ENCODE results near the gene NPAS4. TPM values are rescaled to one million over a fixed set of nuclear protein-coding genes. Genes with fewer than 3 reads are reported as not detected.
A peak's percentile ranks its signal among the peaks of the same experiment; 100 is the strongest.

The NPAS4 gene
- total and polyA plus RNA-seq, 5 donors: 0.09 to 0.84 (median 0.20) TPM

- no peak overlapping the region for H3K27ac ChIP-seq (ENCODE audit: low read length)
- DNase-seq: no peak
- intact Hi-C loops (cut with DNase I): no loop called here
These were observed 26.9 kb upstream of the NPAS4 start for GRCh38 chr11:66393954-66394353.

DNA sequence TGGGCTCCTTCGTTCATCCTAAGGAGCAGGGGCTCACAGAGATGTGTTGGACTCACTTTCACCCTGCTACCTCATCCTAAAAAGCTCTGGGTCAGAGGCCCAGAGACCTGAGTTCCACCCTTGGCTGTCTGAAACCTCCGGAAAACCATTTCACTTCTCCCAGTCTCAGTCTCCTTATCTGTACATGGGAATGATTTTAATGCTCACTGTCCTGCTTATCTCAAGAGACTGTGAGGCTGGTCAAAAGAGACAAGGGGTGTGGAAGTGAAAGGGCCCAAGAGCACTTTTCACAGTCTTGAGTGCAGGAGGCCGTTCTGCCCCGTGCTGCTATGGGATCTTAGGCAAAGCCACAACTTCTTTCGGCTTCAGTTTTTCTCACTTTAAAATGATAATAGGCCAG lies 13.2 kb upstream of the NPAS4 start:
- no peaks in the 10 kb centered on the region for H3K9me3 ChIP-seq (ENCODE audit: control insufficient read depth, low read length)
- intact Hi-C loops (cut with DNase I): loop anchor here (2.0 to 10.0 kb wide), 3 partner anchors 23 to 427 kb away; partner anchors contain the start of gene RBM4B (in 1 of the 4)
- DNase-seq (no peak), ATAC-seq (no peak)
- H3K27me3 ChIP-seq (ENCODE audit: control insufficient read depth, insufficient read depth): no peaks in the 10 kb centered on the region
- WGBS: 45% methylated on average over 5 of the region's 5 CpGs
- H3K4me3 ChIP-seq (ENCODE audit: low read length): no peak overlapping the region
- no peaks in the 10 kb centered on the region for H3K4me1 ChIP-seq (ENCODE audit: control insufficient read depth, insufficient read depth, low read length)
- H3K27ac ChIP-seq (ENCODE audit: low read length): no peak overlapping the region

More at GRCh38 chr11:66393954-66394353, 26.9 kb upstream of the NPAS4 start:
- Histone ChIP-seq H3K4me3 (ENCODE audit: low read length) (no peak overlapping the region), H3K27me3 (ENCODE audit: control insufficient read depth, insufficient read depth) (no peaks in the 10 kb centered on the region), H3K9me3 (ENCODE audit: control insufficient read depth, low read length) (no peaks in the 10 kb centered on the region), H3K4me1 (ENCODE audit: control insufficient read depth, insufficient read depth, low read length) (no peaks in the 10 kb centered on the region)
- 76% methylated on average over 3 of the region's 3 CpGs for WGBS
- no peak for ATAC-seq

DNA sequence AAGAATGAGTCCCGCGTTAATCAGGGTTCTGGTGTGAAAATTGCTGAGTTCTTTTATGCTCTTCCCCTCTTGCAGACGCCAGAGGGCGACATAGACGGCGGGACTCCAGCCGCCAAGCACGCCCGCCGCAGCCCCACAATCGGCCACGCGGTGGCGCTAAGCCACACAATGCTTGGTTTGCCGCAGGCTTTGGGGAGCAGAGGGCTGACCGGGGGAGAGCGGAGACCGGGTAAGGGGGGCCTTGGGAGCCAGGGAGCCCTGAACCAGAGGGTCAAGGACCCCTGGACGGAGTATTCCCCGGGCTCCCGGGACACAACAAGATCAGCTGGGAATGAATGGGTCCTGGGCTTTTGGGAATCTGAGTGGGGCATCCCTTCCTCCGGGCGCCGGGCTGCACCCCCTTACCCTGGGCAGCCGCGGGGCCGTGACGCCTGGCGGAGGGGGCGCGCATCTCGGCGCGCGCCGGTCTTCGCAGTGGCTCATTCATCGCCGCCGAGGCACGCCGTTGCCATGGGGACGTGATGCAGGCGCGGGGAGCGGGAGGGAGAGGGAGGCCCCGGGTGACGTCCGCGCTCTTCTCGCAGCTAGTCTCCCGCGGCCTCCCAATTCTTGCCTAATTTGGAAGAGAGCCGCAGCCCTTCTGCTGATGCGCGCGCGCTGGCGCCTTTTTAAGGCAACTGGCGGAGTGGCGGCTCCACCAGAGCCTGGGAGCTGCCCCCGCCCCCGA lies 12.2 kb upstream of the NPAS4 start:
- no peaks in the 10 kb centered on the region for H3K27me3 ChIP-seq (ENCODE audit: control insufficient read depth, insufficient read depth)
- peak; percentile 93 to 95 for ATAC-seq
- WGBS: under 1% methylated on average over 63 of the region's 63 CpGs
- H3K4me1 ChIP-seq (ENCODE audit: control insufficient read depth, insufficient read depth, low read length): no peaks in the 10 kb centered on the region
- no peaks in the 10 kb centered on the region for H3K9me3 ChIP-seq (ENCODE audit: control insufficient read depth, low read length)
- H3K27ac ChIP-seq (ENCODE audit: low read length): no peak overlapping the region
- peak overlapping the region; percentile 34 for H3K4me3 ChIP-seq (ENCODE audit: low read length)
- intact Hi-C loops (cut with DNase I): loop anchor here (2.0 to 10.0 kb wide), 3 partner anchors 22 to 426 kb away; partner anchors contain the start of gene RBM4B (in 1 of the 4)
- peak; percentile 93 to 96 (median 95) for DNase-seq

- DNase-seq: no peak
- H3K4me1 ChIP-seq (ENCODE audit: control insufficient read depth, insufficient read depth, low read length): no peaks in the 10 kb centered on the region
- peak overlapping the region; percentile 34 for H3K4me3 ChIP-seq (ENCODE audit: low read length)
- intact Hi-C loops (cut with DNase I): loop anchor here (2.0 to 10.0 kb wide), 3 partner anchors 22 to 426 kb away; partner anchors contain the start of gene RBM4B (in 1 of the 4)
- H3K27ac ChIP-seq (ENCODE audit: low read length): no peak overlapping the region
- peak in 1 of 2 donors; percentile 12 for ATAC-seq
- H3K27me3 ChIP-seq (ENCODE audit: control insufficient read depth, insufficient read depth): no peaks in the 10 kb centered on the region
- 19% methylated on average over 15 of the region's 15 CpGs for WGBS
- no peaks in the 10 kb centered on the region for H3K9me3 ChIP-seq (ENCODE audit: control insufficient read depth, low read length)
These were observed 11.6 kb upstream of the NPAS4 start for GRCh38 chr11:66409226-66409625.

DNA sequence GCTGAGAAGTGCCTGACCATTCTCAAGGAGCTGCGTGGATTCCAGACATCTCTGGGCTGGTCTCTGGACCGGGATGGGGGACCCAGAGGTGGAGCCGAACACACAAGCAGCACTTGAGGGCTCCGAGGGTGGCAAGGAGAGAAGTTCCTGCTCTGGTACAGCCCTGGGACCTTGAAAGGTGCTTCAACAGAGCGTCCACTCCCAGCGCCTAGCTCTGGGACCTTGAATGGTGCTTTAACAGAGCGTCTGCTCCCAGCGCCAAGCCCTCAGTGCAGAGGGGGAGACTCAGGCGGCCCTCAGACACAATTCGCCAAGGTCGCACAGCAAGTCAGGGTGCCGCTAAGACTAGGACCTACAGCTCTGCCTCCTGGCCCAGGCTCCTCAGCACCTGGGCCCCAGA lies 10.6 kb upstream of the NPAS4 start:
- DNase-seq: no peak
- intact Hi-C loops (cut with DNase I): no loop called here

DNA sequence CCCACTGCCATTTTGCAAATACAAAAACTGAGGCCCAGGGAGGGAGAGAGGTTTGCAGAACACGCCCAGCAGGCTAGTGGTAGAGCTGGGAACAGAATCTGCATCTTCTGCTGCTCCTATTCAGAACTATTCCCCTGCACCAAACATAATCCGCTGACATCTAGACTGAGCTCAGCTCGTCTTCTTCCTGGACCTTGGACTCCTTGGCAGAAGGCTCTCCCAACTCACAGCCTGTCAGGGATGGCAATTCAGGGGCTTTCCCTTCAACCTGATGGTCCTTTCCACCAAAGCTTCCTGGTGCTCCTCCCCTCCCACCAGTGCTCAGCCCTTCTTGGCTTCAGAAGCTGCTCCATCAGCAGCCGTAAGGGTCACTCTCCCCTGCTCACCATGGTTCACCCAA lies 9.5 kb upstream of the NPAS4 start:
- H3K27ac ChIP-seq (ENCODE audit: low read length): no peak overlapping the region
- no peak for ATAC-seq
- DNase-seq: no peak
- no peak overlapping the region for H3K4me3 ChIP-seq (ENCODE audit: low read length)
- 67% methylated on average over 4 of the region's 4 CpGs for WGBS
- no peaks in the 10 kb centered on the region for H3K4me1 ChIP-seq (ENCODE audit: control insufficient read depth, insufficient read depth, low read length)
- intact Hi-C loops (cut with DNase I): no loop called here
- no peaks in the 10 kb centered on the region for H3K27me3 ChIP-seq (ENCODE audit: control insufficient read depth, insufficient read depth)
- H3K9me3 ChIP-seq (ENCODE audit: control insufficient read depth, low read length): no peaks in the 10 kb centered on the region

More for the DNA sequence above, 10.6 kb upstream of the NPAS4 start:
- Histone ChIP-seq H3K27ac (ENCODE audit: low read length) (no peak overlapping the region), H3K4me1 (ENCODE audit: control insufficient read depth, insufficient read depth, low read length) (no peaks in the 10 kb centered on the region), H3K4me3 (ENCODE audit: low read length) (no peak overlapping the region), H3K27me3 (ENCODE audit: control insufficient read depth, insufficient read depth) (no peaks in the 10 kb centered on the region), H3K9me3 (ENCODE audit: control insufficient read depth, low read length) (no peaks in the 10 kb centered on the region)
- 87% methylated on average over 12 of the region's 12 CpGs for WGBS
- ATAC-seq: no peak

- Histone ChIP-seq H3K4me1 (ENCODE audit: control insufficient read depth, insufficient read depth, low read length) (no peaks in the 10 kb centered on the region), H3K4me3 (ENCODE audit: low read length) (no peak overlapping the region), H3K27ac (ENCODE audit: low read length) (no peak overlapping the region), H3K9me3 (ENCODE audit: control insufficient read depth, low read length) (no peaks in the 10 kb centered on the region), H3K27me3 (ENCODE audit: control insufficient read depth, insufficient read depth) (no peaks in the 10 kb centered on the region)
- whole genome bisulfite sequencing: 64% methylated on average over 7 of the region's 7 CpGs
- DNase-seq (no peak), ATAC-seq (no peak)
- intact Hi-C loops (cut with DNase I): no loop called here
These were observed 8.7 kb upstream of the NPAS4 start for GRCh38 chr11:66412110-66412509.

GRCh38 chr11:66413167-66413566 lies 7.7 kb upstream of the NPAS4 start:
- WGBS: 78% methylated on average over 6 of the region's 6 CpGs
- H3K4me3 ChIP-seq (ENCODE audit: low read length): no peak overlapping the region
- ATAC-seq (no peak), DNase-seq (no peak)
- intact Hi-C loops (cut with DNase I): no loop called here
- H3K27ac ChIP-seq (ENCODE audit: low read length): no peak overlapping the region
- peaks cover 2% of the 10 kb centered on the region for H3K4me1 ChIP-seq (ENCODE audit: control insufficient read depth, insufficient read depth, low read length)
- no peaks in the 10 kb centered on the region for H3K9me3 ChIP-seq (ENCODE audit: control insufficient read depth, low read length)
- no peaks in the 10 kb centered on the region for H3K27me3 ChIP-seq (ENCODE audit: control insufficient read depth, insufficient read depth)

GRCh38 chr11:66414120-66414934 lies 6.5 kb upstream of the NPAS4 start:
- ATAC-seq (no peak), DNase-seq (no peak)
- Histone ChIP-seq H3K9me3 (ENCODE audit: control insufficient read depth, low read length) (no peaks in the 10 kb centered on the region), H3K4me3 (ENCODE audit: low read length) (no peak overlapping the region), H3K27ac (ENCODE audit: low read length) (no peak overlapping the region), H3K4me1 (ENCODE audit: control insufficient read depth, insufficient read depth, low read length) (peaks cover 11% of the 10 kb centered on the region), H3K27me3 (ENCODE audit: control insufficient read depth, insufficient read depth) (no peaks in the 10 kb centered on the region)
- intact Hi-C loops (cut with DNase I): no loop called here
- 62% methylated on average over 12 of the region's 12 CpGs for WGBS

GRCh38 chr11:66415423-66415822 lies 5.4 kb upstream of the NPAS4 start:
- ATAC-seq: no peak
- Histone ChIP-seq H3K4me3 (ENCODE audit: low read length) (no peak overlapping the region), H3K4me1 (ENCODE audit: control insufficient read depth, insufficient read depth, low read length) (peaks cover 12% of the 10 kb centered on the region), H3K9me3 (ENCODE audit: control insufficient read depth, low read length) (no peaks in the 10 kb centered on the region), H3K27ac (ENCODE audit: low read length) (no peak overlapping the region), H3K27me3 (ENCODE audit: control insufficient read depth, insufficient read depth) (no peaks in the 10 kb centered on the region)
- DNase-seq: no peak
- WGBS: 63% methylated on average over 2 of the region's 2 CpGs
- intact Hi-C loops (cut with DNase I): no loop called here

GRCh38 chr11:66417000-66417399 lies 3.8 kb upstream of the NPAS4 start:
- Histone ChIP-seq H3K27ac (ENCODE audit: low read length) (no peak overlapping the region), H3K4me1 (ENCODE audit: control insufficient read depth, insufficient read depth, low read length) (peaks cover 15% of the 10 kb centered on the region)

More at GRCh38 chr11:66417000-66417399, 3.8 kb upstream of the NPAS4 start:
- ATAC-seq: no peak
- intact Hi-C loops (cut with DNase I): no loop called here
- Histone ChIP-seq H3K4me3 (ENCODE audit: low read length) (no peak overlapping the region), H3K9me3 (ENCODE audit: control insufficient read depth, low read length) (no peaks in the 10 kb centered on the region), H3K27me3 (ENCODE audit: control insufficient read depth, insufficient read depth) (no peaks in the 10 kb centered on the region)
- DNase-seq: no peak
- WGBS: 74% methylated on average over 11 of the region's 11 CpGs
